HG03159 (cell line): ENCODE measurements around the gene IL3RA.
A peak's percentile ranks its signal among the peaks of the same experiment; 100 is the strongest.
"Not testable (repeated sequence)": the region's sequence is repeated elsewhere in the genome, so short reads cannot be mapped to it uniquely, and the experiment has no call there.

Experiments
- ATAC-seq: cut with Tn5 transposase; IDR thresholded peaks from one replicate; pipeline ENCODE4 v1.9.1; 2021; ENCODE audit warnings: mild to moderate bottlenecking, moderate library complexity; ENCODE audit not compliant: unreplicated experiment

Gene IL3RA

DNA sequence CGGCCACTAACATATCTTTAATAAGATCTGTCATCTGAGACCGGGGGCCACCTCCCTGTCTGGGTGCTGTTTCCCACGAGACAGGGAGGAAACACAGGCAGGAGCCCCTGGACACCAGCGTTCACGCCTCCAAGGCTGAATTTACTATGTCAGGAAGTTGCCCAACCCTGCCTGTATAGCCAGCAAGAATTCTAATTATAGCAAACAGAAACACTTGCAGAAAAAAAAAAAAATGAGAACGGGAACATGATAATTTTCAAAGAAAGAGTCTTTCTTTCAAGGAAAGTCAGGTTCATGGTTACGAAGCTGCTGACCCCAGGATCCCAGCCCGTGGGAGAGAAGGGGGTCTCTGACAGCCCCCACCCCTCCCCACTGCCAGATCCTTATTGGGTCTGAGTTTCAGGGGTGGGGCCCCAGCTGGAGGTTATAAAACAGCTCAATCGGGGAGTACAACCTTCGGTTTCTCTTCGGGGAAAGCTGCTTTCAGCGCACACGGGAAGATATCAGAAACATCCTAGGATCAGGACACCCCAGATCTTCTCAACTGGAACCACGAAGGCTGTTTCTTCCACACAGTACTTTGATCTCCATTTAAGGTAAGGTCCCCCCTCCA is at the start of gene IL3RA:
Gene IL3RA (plus strand): TSS at position 455 of the 613 bp plus-strand sequence. CDS start 4,981 bp downstream, outside the sequence.
- peak; percentile 48 for ATAC-seq

DNA sequence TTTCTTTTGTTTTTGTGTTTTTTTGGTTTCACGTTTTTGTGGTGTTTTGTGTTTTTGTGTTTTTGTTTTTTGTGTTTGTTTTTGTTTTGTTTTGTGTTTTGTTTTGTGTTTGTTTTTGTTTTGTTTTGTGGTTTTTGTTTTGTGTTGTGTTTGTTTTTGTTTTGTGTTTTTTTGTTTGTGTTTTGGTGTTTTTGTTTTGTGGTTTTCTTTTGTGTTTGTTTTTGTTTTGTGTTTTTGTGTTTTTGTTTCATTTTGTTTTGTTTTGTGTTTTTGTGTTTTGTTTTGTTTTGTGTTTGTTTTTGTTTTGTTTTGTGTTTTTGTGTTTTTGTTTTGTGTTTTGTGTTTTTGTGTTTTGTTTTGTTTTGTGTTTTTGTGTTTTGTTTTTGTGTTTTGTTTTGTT is 47.0 kb upstream of the IL3RA start:
- no peak for ATAC-seq

DNA sequence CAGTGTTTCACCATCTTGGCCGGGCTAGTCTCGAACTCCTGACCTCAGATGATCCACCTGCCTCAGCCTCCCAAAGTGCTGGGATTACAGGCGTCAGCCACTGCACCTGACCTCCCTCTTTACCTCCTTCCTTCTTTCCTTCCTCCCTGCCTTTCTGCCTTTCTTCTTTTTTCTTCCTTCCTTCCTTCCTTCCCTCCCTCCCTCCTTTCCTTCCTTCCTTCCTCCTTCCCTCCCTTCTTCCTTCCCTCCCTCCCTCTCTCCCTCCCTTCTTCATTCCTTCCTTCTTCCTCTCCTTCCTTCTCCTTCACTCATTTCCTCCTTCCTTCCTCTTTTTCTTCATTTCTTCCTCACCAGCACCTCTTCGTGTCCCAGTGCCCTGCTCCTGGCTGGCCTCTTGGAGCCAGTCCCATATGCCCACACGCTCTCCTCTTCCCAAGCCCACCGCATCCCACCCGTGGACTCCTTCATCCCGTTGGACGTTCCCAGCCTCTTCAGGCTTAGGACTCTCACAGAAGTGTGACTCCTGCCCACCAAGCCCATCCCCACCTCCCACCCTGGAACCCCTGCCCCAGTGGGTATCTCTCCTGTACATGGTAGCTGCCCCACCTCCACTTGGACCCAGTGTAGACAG is 45.4 kb upstream of the IL3RA start:
- ATAC-seq = no peak

DNA sequence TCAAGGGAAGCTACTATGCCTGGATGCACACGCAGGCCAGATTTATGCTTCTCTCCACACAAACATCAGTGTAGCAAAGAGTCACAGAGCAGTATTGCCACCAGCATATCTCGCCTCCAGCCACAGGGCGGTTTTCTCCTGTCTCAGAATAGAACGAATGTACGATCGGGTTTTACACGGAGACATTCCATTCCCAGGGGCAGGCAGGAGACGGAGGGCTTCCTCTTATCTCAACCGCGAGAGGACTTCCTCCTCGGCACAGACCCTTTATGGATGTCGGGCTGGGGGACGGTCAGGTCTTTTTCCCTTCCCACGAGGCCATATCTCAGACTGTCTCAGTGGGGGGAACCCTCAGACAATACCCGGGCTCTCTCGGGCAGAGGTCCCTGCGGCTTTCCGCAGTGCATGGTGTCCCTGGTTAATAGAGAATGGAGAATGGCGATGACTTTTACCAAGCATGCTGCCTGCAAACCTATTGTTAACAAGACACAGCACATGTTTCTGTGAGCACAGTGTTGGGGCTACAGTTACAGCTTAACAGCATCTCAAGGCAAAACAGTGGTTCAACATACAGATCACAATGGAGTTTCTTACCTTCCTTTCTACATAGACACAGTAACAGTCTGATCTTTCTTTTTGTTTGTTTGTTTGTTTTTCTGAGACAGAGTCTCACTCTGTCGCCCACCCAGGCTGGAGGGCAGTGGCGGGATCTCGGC is 43.9 kb upstream of the IL3RA start:
- no peak for ATAC-seq

DNA sequence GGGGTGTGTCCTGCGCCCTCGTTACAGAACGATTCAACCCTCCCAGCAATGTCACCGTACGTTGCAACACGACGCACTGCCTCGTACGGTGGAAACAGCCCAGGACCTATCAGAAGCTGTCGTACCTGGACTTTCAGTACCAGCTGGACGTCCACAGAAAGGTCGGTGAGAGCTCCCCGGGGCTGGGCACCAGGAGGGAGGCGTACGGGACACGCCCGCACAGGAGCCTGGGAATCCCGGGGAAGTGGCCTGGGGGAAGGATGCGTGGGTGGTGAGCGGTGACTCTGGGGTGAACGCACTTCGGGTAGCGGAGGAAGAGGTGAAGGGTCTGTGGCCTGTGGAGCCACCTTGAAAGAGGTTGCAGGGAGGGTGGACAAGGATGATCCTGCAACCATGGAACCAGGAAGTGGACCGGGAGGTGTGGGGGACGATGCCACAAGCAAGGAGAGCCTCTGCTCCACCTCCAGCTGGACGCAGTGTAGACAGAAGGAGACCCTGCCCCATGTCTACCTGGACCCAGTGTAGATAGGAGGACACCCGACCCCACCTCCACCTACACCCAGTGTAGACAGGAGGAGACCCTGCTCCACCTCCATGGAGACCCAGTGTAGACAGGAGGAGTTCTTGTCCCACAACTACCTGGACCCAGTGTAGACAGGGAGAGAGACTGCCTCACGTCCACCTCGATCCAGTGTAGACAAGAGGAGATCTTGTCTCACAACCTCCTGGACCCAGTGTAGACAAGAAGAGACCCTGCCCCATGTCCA is 42.1 kb upstream of the IL3RA start:
- no peak for ATAC-seq

DNA sequence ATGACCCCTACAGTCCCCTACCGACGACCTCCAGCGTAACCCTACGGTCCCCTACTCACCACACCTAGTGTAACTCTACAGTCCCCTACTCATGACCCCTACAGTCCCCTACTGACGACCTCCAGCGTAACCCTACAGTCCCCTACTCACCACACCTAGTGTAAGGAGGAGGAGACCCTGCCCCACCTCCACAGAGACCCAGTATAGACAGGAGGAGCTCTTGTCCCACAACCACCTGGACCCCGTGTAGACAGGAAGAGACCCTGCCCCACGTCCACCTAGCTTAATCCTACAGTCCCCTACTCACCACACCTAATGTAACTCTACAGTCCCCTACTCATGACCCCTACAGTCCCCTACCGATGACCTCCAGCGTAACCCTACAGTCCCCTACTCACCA is 41.0 kb upstream of the IL3RA start:
- ATAC-seq = no peak

DNA sequence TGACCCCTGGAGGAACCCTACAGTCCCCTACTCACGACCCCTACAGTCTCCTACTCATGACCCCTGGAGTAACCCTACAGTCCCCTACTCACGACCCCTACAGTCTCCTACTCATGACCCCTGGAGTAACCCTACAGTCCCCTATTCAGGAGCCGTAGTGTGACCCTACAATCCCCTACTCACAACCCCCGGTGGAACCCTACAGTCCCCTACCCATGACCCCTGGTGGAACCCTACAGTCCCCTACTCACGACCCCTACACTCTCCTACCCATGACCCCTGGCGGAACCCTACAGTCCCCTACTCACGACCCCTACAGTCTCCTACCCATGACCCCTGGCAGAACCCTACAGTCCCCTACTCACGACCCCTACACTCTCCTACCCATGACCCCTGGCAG is 39.0 kb upstream of the IL3RA start:
- not testable (repeated sequence) for ATAC-seq

DNA sequence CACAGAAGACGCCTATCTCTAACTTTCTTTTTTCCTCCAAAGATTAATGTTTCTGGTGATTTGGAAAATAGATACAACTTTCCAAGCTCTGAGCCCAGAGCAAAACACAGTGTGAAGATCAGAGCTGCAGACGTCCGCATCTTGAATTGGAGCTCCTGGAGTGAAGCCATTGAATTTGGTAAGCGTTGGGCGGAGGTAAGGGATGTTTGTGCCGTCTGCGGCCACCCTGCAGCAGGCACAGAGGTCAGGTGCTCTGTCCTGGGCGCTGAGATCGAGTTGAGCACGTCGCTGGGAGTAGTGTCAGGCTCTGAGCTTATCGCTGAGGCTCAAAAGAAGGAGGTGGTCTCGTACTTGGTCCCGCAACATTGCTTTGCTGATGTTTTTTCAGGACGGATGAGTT is 36.1 kb upstream of the IL3RA start:
- no peak for ATAC-seq

DNA sequence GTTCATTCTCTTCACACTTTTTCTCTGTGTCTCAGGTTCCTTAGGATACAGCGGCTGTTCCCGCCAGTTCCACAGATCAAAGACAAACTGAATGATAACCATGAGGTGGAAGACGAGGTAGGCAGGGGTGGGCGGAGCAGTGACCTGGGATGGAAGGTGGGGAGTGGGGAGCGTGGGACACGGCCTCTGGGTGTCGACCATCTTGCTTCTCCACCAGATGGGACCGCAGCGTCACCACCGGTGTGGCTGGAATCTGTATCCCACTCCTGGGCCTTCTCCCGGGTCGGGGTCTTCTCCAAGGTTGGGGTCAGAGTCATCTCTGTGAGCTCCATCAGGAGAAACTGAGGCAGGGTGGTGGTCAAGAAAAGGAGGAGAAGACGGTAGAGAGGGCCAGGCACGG is 31.2 kb upstream of the IL3RA start:
- ATAC-seq = no peak

DNA sequence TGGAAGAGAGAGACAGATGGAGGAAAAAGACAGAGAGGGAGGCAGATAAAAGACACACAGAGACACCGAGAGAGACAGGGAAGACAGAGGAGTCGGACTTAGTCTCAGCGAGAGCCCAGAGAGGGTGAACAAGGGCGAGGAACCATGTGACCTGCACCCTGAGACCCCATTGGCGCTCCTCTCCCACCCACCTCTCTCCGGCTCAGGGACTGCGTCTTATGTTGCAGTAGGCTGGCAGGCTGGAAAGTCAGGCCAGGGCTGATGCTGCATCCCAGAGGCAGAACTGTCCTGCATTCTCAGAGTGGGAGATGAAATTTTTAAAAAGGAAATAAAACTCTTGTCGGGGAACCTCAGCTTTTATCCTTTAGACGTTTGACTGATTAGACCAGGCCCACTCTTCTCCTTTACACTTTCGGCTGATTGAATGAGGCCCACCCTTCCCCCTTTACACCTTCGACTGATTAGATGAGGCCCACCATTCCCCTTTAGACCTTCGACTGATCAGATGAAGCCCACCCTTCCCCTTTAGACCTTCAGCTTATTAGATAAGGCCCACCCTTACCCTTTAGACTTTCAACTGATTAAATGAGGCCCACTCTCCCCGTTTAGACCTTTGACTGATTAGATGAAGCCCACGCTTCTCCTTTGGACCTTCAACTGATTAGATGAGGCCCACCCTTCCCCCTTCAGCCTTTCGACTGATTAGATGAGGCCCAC is 29.5 kb upstream of the IL3RA start:
- no peak for ATAC-seq

DNA sequence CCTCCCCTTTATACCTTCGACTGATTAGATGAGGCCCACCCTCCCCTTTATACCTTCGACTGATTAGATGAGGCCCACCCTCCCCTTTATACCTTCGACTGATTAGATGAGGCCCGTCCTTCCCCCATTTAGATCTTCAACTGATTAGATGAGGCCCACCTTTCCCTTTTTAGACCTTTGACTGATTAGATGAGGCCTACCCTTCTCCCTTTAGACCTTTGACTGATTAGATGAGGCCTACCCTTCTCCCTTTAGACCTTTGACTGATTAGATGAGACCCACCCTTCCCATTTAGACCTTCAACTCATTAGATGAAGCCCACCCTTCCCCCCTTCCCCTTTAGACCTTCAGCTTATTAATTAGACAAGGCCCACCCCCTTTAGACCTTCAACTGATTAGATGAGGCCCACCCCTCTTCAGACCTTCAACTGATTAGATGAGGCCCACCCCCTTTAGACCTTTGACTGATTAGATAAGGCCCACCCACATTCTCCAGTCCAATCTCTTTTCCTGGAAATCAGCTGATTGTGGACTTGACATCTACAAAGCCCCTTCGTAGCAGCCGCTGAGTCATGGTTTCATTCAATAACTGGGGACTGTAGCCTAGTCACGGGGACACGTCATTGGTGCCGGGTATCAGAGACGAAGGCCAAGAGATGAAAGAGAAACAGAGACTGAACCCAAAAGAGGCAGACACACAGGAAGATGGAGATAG is 28.8 kb upstream of the IL3RA start:
- no peak for ATAC-seq

DNA sequence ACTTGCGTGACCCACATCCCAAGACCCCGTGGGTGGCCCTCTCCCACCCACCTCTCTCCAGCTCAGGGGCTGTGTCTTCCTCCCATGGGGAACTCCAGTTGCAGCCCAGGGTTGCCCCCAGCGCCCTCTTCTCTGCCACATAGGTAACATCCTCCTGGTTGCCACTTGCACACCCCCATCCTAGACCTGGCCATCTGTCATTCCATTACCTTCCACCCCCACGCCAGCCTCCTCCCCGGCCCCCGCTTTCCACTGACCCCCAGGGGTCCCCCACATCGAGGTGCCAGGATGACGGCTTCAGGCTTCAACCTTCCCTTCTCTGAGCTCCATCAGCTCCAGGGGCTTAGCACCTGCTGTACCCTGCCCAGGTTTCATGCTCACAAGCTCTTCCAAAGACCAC is 28.1 kb upstream of the IL3RA start:
- ATAC-seq = no peak

DNA sequence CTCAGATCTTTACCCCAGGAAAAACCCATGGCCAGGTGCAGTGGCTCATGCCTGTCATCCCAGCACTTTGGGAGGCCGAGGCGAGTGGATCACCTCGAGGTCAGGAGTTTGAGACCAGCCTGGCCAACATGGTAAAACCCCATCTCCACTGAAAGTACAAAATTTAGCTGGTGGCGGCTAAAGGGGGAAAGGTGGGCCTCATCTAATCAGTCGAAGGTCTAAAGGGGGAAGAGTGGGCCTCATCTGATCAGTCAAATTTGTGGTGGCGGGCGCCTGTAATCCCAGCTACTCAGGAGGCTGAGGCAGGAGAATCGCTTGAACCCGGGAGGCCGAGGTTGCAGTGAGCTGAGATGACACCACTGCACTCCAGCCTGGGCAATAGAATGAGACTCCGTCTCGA is 27.7 kb upstream of the IL3RA start:
- not testable (repeated sequence) for ATAC-seq

DNA sequence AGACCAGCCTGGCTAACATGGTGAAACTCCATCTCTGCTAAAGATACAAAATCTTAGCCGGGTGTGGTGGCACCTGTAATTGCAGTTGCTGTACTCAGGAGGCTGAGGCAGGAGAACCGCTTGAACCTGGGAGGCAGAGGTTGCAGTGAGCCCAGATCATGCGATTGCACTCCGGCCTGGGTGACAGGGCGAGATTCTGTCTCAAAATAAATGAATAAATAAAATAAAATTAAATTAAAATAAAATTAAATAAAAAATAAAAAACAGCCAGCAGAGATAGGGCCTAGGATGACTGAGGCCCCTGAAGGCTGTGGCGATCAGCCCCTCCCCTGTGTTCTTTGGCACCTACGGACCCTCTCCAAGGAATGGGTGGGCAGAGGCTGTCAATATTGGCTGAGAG is 22.8 kb upstream of the IL3RA start:
- ATAC-seq = no peak

DNA sequence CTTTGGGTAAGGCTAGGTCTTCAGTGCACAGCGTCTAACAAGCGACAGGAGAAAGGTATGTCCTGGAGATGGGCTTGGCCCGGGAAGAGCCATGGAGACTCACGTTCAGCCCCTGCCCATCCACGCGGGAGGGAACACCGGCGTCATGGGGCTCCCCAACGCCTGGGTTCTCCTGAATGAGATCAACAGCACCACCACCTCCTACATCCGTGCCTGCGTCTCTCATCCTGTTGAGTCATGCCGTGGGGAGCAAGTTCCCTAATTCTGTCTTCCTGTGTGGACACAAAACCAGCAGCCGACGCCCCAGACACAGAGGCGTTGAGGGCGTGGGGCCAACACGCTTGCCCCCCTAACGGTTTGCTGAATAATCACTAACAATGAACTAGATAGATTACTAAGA is 20.1 kb upstream of the IL3RA start:
- ATAC-seq = no peak

DNA sequence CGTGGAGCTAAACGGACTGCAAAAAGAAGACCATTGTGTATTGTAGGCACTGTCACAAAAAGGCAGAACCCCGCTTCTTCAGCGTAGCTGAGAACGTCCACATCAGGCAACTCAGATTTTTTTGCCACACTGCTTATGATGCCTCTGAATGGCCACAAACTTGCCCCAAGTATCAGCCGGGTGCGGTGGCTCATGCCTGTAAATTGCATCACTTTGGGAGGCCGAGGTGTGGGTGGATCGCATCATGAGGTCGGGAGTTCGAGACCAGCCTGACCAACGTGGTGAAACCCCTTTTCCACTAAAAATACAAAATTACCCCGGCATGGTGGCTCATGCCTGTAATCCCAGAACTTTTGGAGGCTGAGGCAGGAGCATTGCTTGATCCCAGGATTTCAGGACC is 14.9 kb upstream of the IL3RA start:
- no peak for ATAC-seq

DNA sequence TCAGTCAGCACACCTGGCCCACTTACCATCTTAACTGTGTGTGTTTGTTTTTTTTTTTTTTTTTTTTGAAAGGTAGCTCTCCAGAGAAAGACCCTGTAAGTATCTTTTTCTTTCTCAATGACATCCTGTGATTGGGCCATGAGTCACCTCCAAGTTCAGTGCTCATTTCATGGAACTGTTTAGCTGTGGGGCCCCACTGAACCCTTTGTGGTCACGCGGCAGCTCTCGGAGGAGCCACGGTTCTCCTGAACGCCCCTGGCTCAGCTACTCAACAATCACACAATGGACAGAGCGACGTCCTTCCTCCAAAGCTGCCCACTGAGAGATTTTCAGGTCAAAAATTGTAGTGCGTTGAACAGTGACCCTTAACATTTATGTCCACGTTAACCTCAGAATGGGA is 14.2 kb upstream of the IL3RA start:
- ATAC-seq = no peak

DNA sequence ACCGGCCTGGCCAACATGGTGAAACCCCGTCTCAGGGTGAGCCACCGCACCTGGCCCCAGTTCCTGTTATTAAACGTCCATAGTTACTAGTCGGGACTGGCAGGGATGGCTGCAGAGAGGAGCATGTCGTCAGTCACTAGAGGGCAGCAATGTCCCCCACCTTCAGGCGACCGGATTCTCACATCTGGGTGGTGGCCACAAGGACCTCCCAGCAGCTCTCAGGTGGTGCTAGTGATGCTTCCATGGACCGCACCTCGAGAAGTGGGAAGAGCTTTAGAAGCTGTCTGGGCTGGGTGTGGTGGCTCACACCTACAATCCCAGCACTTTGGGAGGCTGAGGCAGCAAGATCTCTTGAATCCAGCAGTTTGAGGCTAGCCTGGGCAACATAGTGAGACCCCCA is 13.3 kb upstream of the IL3RA start:
- peak; percentile 70 for ATAC-seq

DNA sequence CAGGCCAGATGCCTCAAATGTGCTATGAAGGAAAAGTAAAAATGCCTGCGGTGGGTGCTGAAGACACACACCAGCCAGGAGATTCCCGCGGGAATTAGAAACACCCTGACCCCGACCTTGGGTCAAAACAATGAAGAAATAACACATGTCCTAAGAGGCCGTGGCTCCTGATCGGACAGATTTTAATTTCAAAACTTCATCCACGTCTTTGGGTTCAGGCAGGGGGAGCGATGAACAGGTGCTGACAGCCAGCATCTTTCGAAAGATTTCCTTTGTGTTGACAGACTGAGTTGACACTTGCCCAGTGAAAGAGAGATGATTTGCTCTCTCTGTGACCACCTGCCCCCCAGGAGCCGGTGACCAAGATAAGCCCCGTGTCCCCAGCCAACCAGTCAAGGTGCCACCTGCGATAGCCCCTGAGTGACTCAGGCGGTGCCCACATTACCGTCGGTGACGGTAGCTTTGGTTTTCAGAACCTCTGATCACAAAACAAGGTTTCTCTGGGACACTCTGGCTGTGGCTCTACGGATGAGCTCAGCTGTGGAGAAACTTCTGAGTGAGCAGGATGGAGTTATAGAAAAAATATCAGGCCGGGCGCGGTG is 11.0 kb upstream of the IL3RA start:
- no peak for ATAC-seq
